Activated CD4-positive, alpha-beta memory T cell treated with anti-CD3 and anti-CD28 coated beads, Interleukin-2, amount 10 ng/mL, durations not matched to agents 7 days and 5 days (primary cell): Measurements from ENCODE around the gene CEP89. TPM values are rescaled to one million over a fixed set of nuclear protein-coding genes. Genes with fewer than 3 reads are reported as not detected.

ENCODE experiments used
- CTCF ChIA-PET: fragments of 350-600 bp; sonication (Branson Sonifier 250); formaldehyde crosslinking; loops from one replicate; lab custom pipeline; 2021; ENCODE audit warnings: antibody characterized with exemption, inconsistent platforms; lab: Charles Lee
- POLR2A ChIA-PET: fragments of 350-600 bp; sonication (Branson Sonifier 250); formaldehyde crosslinking; loops from one replicate; lab custom pipeline; 2021; ENCODE audit warnings: antibody characterized with exemption; lab: Charles Lee
- DNase-seq: peaks from one replicate; pipeline ENCODE4 v3.0.0-alpha.2; 2020
- H3K27ac Mint-ChIP-seq: one replicate; pipeline ENCODE4 v1.8.0; 2021; ENCODE audit warnings: mild to moderate bottlenecking, mixed read lengths
- H3K27me3 Mint-ChIP-seq: one replicate; pipeline ENCODE4 v1.8.0; 2021; ENCODE audit warnings: mixed read lengths
- H3K36me3 Mint-ChIP-seq: one replicate; pipeline ENCODE4 v1.8.0; 2021; ENCODE audit warnings: low read depth, mixed read lengths
- H3K4me1 Mint-ChIP-seq: one replicate; pipeline ENCODE4 v1.8.0; 2021; ENCODE audit warnings: mixed read lengths
- H3K4me3 Mint-ChIP-seq: one replicate; pipeline ENCODE4 v1.8.0; 2021; ENCODE audit warnings: mild to moderate bottlenecking, mixed read lengths
- H3K9me3 Mint-ChIP-seq: one replicate; pipeline ENCODE4 v1.8.0; 2021; ENCODE audit warnings: mixed read lengths
- total RNA-seq, 2 experiments: library from RNA; stranded (reverse); gene quantifications; one replicate each; pipeline ENCODE4 v1.2.3, GENCODE V29; 2021

The CEP89 gene
- total RNA-seq, 2 experiments from 2014 or later = 18.1 to 19.8 TPM

GRCh38 chr19:32881766-32882165 lies 90.0 kb downstream of the CEP89 start:
- POLR2A ChIA-PET = no interaction called here
- H3K4me3 Mint-ChIP-seq = no peak overlapping the region
- no peaks in the 10 kb centered on the region for H3K9me3 Mint-ChIP-seq
- no peak overlapping the region for H3K27ac Mint-ChIP-seq
- H3K27me3 Mint-ChIP-seq = no peaks in the 10 kb centered on the region
- no peaks in the 10 kb centered on the region for H3K36me3 Mint-ChIP-seq
- DNase-seq = no peak
- H3K4me1 Mint-ChIP-seq = no peaks in the 10 kb centered on the region
- CTCF ChIA-PET = no interaction called here

GRCh38 chr19:32880622-32881021 lies 91.1 kb downstream of the CEP89 start:
- no peaks in the 10 kb centered on the region for H3K27me3 Mint-ChIP-seq
- ChIA-PET CTCF (interaction anchor here (0.6 kb wide), 1 partner anchor 927 kb away, joined by 3 read pairs; no protein-coding TSS in a partner anchor), POLR2A (no interaction called here)
- H3K36me3 Mint-ChIP-seq = no peaks in the 10 kb centered on the region
- H3K27ac Mint-ChIP-seq = no peak overlapping the region
- peaks cover 2% of the 10 kb centered on the region for H3K4me1 Mint-ChIP-seq
- H3K9me3 Mint-ChIP-seq = no peaks in the 10 kb centered on the region
- no peak for DNase-seq
- no peak overlapping the region for H3K4me3 Mint-ChIP-seq

GRCh38 chr19:32879741-32880140 lies 92.0 kb downstream of the CEP89 start:
- Mint-ChIP-seq H3K9me3 (no peaks in the 10 kb centered on the region), H3K27me3 (no peaks in the 10 kb centered on the region), H3K4me3 (no peak overlapping the region), H3K36me3 (no peaks in the 10 kb centered on the region), H3K27ac (no peak overlapping the region), H3K4me1 (peaks cover 2% of the 10 kb centered on the region)
- ChIA-PET CTCF (interaction anchor here (0.6 kb wide), 1 partner anchor 928 kb away, joined by 3 read pairs; no protein-coding TSS in a partner anchor), POLR2A (no interaction called here)
- no peak for DNase-seq

- DNase-seq = no peak
- ChIA-PET CTCF (no interaction called here), POLR2A (no interaction called here)
- Mint-ChIP-seq H3K27me3 (no peaks in the 10 kb centered on the region), H3K36me3 (no peaks in the 10 kb centered on the region), H3K9me3 (no peaks in the 10 kb centered on the region), H3K4me3 (no peak overlapping the region), H3K27ac (no peak overlapping the region), H3K4me1 (peaks cover 2% of the 10 kb centered on the region)
These were observed 92.8 kb downstream of the CEP89 start for GRCh38 chr19:32878988-32879387.

- ChIA-PET POLR2A (no interaction called here), CTCF (no interaction called here)
- Mint-ChIP-seq H3K9me3 (no peaks in the 10 kb centered on the region), H3K4me3 (no peak overlapping the region), H3K27ac (no peak overlapping the region), H3K4me1 (peaks cover 2% of the 10 kb centered on the region), H3K27me3 (no peaks in the 10 kb centered on the region), H3K36me3 (no peaks in the 10 kb centered on the region)
- no peak for DNase-seq
These were observed 93.6 kb downstream of the CEP89 start for GRCh38 chr19:32877977-32878745.

- POLR2A ChIA-PET = no interaction called here
These were observed 94.3 kb downstream of the CEP89 start for GRCh38 chr19:32877323-32877912.

GRCh38 chr19:32876919-32877285 lies 94.9 kb downstream of the CEP89 start:
- CTCF ChIA-PET = no interaction called here
- Mint-ChIP-seq H3K4me3 (no peak overlapping the region), H3K27me3 (no peaks in the 10 kb centered on the region), H3K9me3 (no peaks in the 10 kb centered on the region), H3K27ac (no peak overlapping the region), H3K36me3 (no peaks in the 10 kb centered on the region), H3K4me1 (peaks cover 2% of the 10 kb centered on the region)
- POLR2A ChIA-PET = no interaction called here
- no peak for DNase-seq

More at GRCh38 chr19:32877323-32877912, 94.3 kb downstream of the CEP89 start:
- Mint-ChIP-seq H3K9me3 (no peaks in the 10 kb centered on the region), H3K4me3 (no peak overlapping the region), H3K27ac (no peak overlapping the region), H3K4me1 (peaks cover 2% of the 10 kb centered on the region), H3K36me3 (no peaks in the 10 kb centered on the region), H3K27me3 (no peaks in the 10 kb centered on the region)
- CTCF ChIA-PET = no interaction called here
- no peak for DNase-seq

- Mint-ChIP-seq H3K9me3 (no peaks in the 10 kb centered on the region), H3K27ac (no peak overlapping the region), H3K36me3 (no peaks in the 10 kb centered on the region), H3K4me1 (peaks cover 2% of the 10 kb centered on the region), H3K4me3 (no peak overlapping the region), H3K27me3 (no peaks in the 10 kb centered on the region)
- DNase-seq = no peak
- ChIA-PET POLR2A (no interaction called here), CTCF (no interaction called here)
These were observed 95.4 kb downstream of the CEP89 start for GRCh38 chr19:32876236-32876918.

GRCh38 chr19:32875428-32875827 lies 96.3 kb downstream of the CEP89 start:
- CTCF ChIA-PET = no interaction called here
- H3K27ac Mint-ChIP-seq = no peak overlapping the region
- H3K36me3 Mint-ChIP-seq = no peaks in the 10 kb centered on the region

GRCh38 chr19:32874605-32875004 lies 97.2 kb downstream of the CEP89 start:
- Mint-ChIP-seq H3K9me3 (no peaks in the 10 kb centered on the region), H3K27ac (no peak overlapping the region), H3K36me3 (no peaks in the 10 kb centered on the region), H3K4me1 (peaks cover 2% of the 10 kb centered on the region), H3K4me3 (no peak overlapping the region), H3K27me3 (no peaks in the 10 kb centered on the region)
- DNase-seq = no peak
- ChIA-PET POLR2A (no interaction called here), CTCF (no interaction called here)

More at GRCh38 chr19:32875428-32875827, 96.3 kb downstream of the CEP89 start:
- POLR2A ChIA-PET = no interaction called here
- H3K4me1 Mint-ChIP-seq = peaks cover 2% of the 10 kb centered on the region
- no peaks in the 10 kb centered on the region for H3K27me3 Mint-ChIP-seq
- no peaks in the 10 kb centered on the region for H3K9me3 Mint-ChIP-seq
- H3K4me3 Mint-ChIP-seq = no peak overlapping the region
- no peak for DNase-seq

- POLR2A ChIA-PET = no interaction called here
- Mint-ChIP-seq H3K27ac (no peak overlapping the region), H3K27me3 (no peaks in the 10 kb centered on the region), H3K4me3 (no peak overlapping the region), H3K36me3 (no peaks in the 10 kb centered on the region), H3K9me3 (no peaks in the 10 kb centered on the region), H3K4me1 (peaks cover 2% of the 10 kb centered on the region)
- no peak for DNase-seq
- CTCF ChIA-PET = no interaction called here
These were observed 98.4 kb downstream of the CEP89 start for GRCh38 chr19:32873247-32873959.

- Mint-ChIP-seq H3K4me1 (peaks cover 2% of the 10 kb centered on the region), H3K27ac (no peak overlapping the region), H3K4me3 (no peak overlapping the region), H3K27me3 (no peaks in the 10 kb centered on the region), H3K9me3 (no peaks in the 10 kb centered on the region), H3K36me3 (no peaks in the 10 kb centered on the region)
- ChIA-PET POLR2A (no interaction called here), CTCF (no interaction called here)
- DNase-seq = no peak
These were observed 99.4 kb downstream of the CEP89 start for GRCh38 chr19:32872391-32872790.

- Mint-ChIP-seq H3K27me3 (no peaks in the 10 kb centered on the region), H3K4me3 (no peak overlapping the region), H3K4me1 (no peaks in the 10 kb centered on the region), H3K27ac (no peak overlapping the region), H3K36me3 (no peaks in the 10 kb centered on the region), H3K9me3 (no peaks in the 10 kb centered on the region)
- ChIA-PET POLR2A (no interaction called here), CTCF (no interaction called here)
- no peak for DNase-seq
These were observed 100.7 kb downstream of the CEP89 start for GRCh38 chr19:32870981-32871451.
